Measurements from ENCODE around the gene PIP5K1B. TPM values are rescaled to one million over a fixed set of nuclear protein-coding genes. Genes with fewer than 3 reads are reported as not detected.

The PIP5K1B gene
- total and polyA plus RNA-seq, 2 donors (not counting 1 experiment from before 2014, with no cell fraction given): 11.8 to 24.1 TPM

DNA sequence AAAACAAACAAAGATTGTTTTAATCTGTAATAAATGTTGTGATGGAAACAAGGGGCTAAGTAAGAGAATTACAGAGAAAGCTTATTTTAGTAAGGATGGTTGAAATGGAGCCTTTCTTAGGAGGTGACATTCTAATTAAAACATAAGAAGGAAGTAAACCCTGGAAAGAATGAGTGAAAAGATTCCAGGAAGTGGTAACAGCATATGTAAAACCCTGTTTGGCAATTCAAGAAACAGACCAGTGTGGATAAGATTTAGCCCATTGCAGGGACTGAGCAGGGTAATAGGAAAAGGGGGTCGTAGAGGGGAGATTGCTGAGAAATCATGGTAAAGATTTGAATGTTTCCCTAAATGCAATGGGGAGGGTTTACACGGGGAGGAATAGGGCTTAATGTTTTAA lies 21.6 kb upstream of the PIP5K1B start:
- peak overlapping the region; percentile 39 for H3K27ac Mint-ChIP-seq
- TF ChIP-seq EZH2 (IDR thresholded peaks at IDR 0.05; ENCODE audit: borderline replicate concordance, insufficient read depth, low read depth, low read length, poor library complexity, severe bottlenecking): no peak
- no peak for TF ChIP-seq CTCF (IDR thresholded peaks at IDR 0.05)
- 30% methylated on average over 2 of the region's 2 CpGs for WGBS (ENCODE audit: insufficient coverage)

DNA sequence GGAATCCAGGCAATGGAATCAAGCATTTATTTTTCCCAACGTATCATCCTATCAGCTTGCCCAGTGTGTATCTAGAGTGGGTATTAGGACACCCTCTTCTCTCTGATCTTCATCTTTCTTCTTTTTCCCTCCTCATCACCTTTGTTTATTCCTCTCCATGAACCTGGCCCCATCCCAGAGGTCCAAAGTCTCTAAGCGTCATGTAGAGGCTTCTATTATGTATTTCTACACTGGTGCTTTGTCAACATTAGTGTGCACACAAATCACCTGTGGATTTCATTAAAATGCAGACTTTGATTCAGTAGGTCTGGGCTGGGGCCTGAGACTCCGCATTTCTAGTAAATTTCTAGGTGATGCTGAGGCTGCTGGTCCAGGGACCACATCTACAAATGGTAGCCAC lies 19.8 kb upstream of the PIP5K1B start:
- H3K4me1 Mint-ChIP-seq: peaks cover 27% of the 10 kb centered on the region
- no peak overlapping the region for H2AFZ ChIP-seq (ENCODE audit: insufficient read depth, low read depth, low read length, poor library complexity, severe bottlenecking)
- no peak overlapping the region for H3K9ac ChIP-seq (ENCODE audit: low read length)
- peaks cover 32 to 40% of the 10 kb centered on the region in 2 donors for H3K4me1 ChIP-seq (ENCODE audit: control insufficient read depth in 2 of 2, insufficient read depth in 2 of 2, low read length in 2 of 2)
- intact Hi-C loops (cut with micrococcal nuclease): loop anchor here (2.0 to 10.0 kb wide), 2 partner anchors 20 to 340 kb away; partner anchors contain the start of gene PIP5K1B
- H3K9me3 ChIP-seq (ENCODE audit: control extremely low read depth in 1 of 3, control insufficient read depth in 2 of 3, insufficient read depth in 1 of 3, low read length in 2 of 3): no peaks in the 10 kb centered on the region
- H3K79me2 ChIP-seq (ENCODE audit: control insufficient read depth, insufficient read depth, low read length): no peaks in the 10 kb centered on the region
- TF ChIP-seq EZH2 (IDR thresholded peaks at IDR 0.05; ENCODE audit: borderline replicate concordance, insufficient read depth, low read depth, low read length, poor library complexity, severe bottlenecking): no peak
- TF ChIP-seq CTCF (IDR thresholded peaks at IDR 0.05): no peak
- ATAC-seq (ENCODE audit: low read depth) (no peak), DNase-seq (no peak)
- H3K4me3 Mint-ChIP-seq: no peak overlapping the region
- peaks cover 0 to 4% (median 0%) of the 10 kb centered on the region in 4 experiments for H3K27me3 ChIP-seq (replicated peaks in 1 of 4; ENCODE audit: control extremely low read depth in 1 of 4, control insufficient read depth in 3 of 4, insufficient read depth in 4 of 4, low read length in 3 of 4)
- no peak overlapping the region for H3K4me2 ChIP-seq (replicated peaks; ENCODE audit: low read depth, low read length, poor library complexity, severe bottlenecking)
- H3K27ac ChIP-seq (ENCODE audit: low read length in 2 of 2): no peak overlapping the region
- WGBS (ENCODE audit: insufficient coverage): no CpG with 5 or more reads among the region's 3 CpGs
- ChIA-PET CTCF (interaction anchor here (0.7 to 5.2 kb wide), 26 partner anchors 10 to 317 kb away, joined by 3 to 75 read pairs (median 6); partner anchors contain the start of gene PIP5K1B), POLR2A (no interaction called here)
- no peaks in the 10 kb centered on the region for H3K9me3 Mint-ChIP-seq (ENCODE audit: insufficient read depth)
- H3K27ac Mint-ChIP-seq: no peak overlapping the region
- H3K4me3 ChIP-seq (ENCODE audit: control extremely low read depth in 1 of 5, extremely low read depth in 1 of 5, insufficient read depth in 1 of 5, low read depth in 2 of 5, low read length in 4 of 5): no peak overlapping the region
- no peaks in the 10 kb centered on the region for H4K20me1 ChIP-seq (ENCODE audit: control insufficient read depth, insufficient read depth, low read length, poor library complexity, severe bottlenecking)
- no peaks in the 10 kb centered on the region for H3K27me3 Mint-ChIP-seq
- no peaks in the 10 kb centered on the region for H3K36me3 ChIP-seq (replicated peaks in 1 of 2; ENCODE audit: control extremely low read depth in 1 of 2, control insufficient read depth in 1 of 2, extremely low read depth in 1 of 2, insufficient read depth in 2 of 2, low read length in 1 of 2)

More for the DNA sequence above, 21.6 kb upstream of the PIP5K1B start:
- Histone ChIP-seq H3K4me2 (replicated peaks; ENCODE audit: low read depth, low read length, poor library complexity, severe bottlenecking) (peak overlapping the region; percentile 40), H3K27ac (ENCODE audit: low read length in 2 of 2) (no peak overlapping the region), H3K9me3 (ENCODE audit: control extremely low read depth in 1 of 3, control insufficient read depth in 2 of 3, insufficient read depth in 1 of 3, low read length in 2 of 3) (no peaks in the 10 kb centered on the region), H4K20me1 (ENCODE audit: control insufficient read depth, insufficient read depth, low read length, poor library complexity, severe bottlenecking) (no peaks in the 10 kb centered on the region), H2AFZ (ENCODE audit: insufficient read depth, low read depth, low read length, poor library complexity, severe bottlenecking) (peak overlapping the region; percentile 48), H3K27me3 (replicated peaks in 1 of 4; ENCODE audit: control extremely low read depth in 1 of 4, control insufficient read depth in 3 of 4, insufficient read depth in 4 of 4, low read length in 3 of 4) (no peaks in the 10 kb centered on the region), H3K4me3 (ENCODE audit: control extremely low read depth in 1 of 5, extremely low read depth in 1 of 5, insufficient read depth in 1 of 5, low read depth in 2 of 5, low read length in 4 of 5) (peak overlapping the region in 1 of 5 experiments; percentile 4), H3K4me1 (ENCODE audit: control insufficient read depth in 2 of 2, insufficient read depth in 2 of 2, low read length in 2 of 2) (peaks cover 33 to 44% of the 10 kb centered on the region in 2 donors), H3K9ac (ENCODE audit: low read length) (no peak overlapping the region), H3K36me3 (replicated peaks in 1 of 2; ENCODE audit: control extremely low read depth in 1 of 2, control insufficient read depth in 1 of 2, extremely low read depth in 1 of 2, insufficient read depth in 2 of 2, low read length in 1 of 2) (no peaks in the 10 kb centered on the region), H3K79me2 (ENCODE audit: control insufficient read depth, insufficient read depth, low read length) (no peaks in the 10 kb centered on the region)
- ATAC-seq (ENCODE audit: low read depth) (peak; percentile 37), DNase-seq (no peak)
- Mint-ChIP-seq H3K4me3 (peak overlapping the region; percentile 49), H3K4me1 (peaks cover 32% of the 10 kb centered on the region), H3K27me3 (no peaks in the 10 kb centered on the region), H3K9me3 (ENCODE audit: insufficient read depth) (no peaks in the 10 kb centered on the region)
- intact Hi-C loops (cut with micrococcal nuclease): loop anchor here (1.0 to 10.0 kb wide), 2 partner anchors 43 to 341 kb away; no protein-coding TSS in a partner anchor
- ChIA-PET CTCF (interaction anchor here (1.0 to 5.2 kb wide), 11 partner anchors 10 to 345 kb away, joined by 3 to 75 read pairs (median 6); partner anchors contain the start of gene PIP5K1B), POLR2A (no interaction called here)

Measured in B cell (primary cell).